Measurements from ENCODE around the gene SEC31A.
"Not testable (repeated sequence)": the region's sequence is repeated elsewhere in the genome, so short reads cannot be mapped to it uniquely, and the experiment has no call there.

Gene SEC31A

GRCh38 chr4:82885410-82885809 is 5.5 kb downstream of the SEC31A start:
- TF ChIP-seq PRDM6 (tag by site-specific recombination; IDR thresholded peaks at IDR 0.05) (peak; percentile 38; the same call in 1 of the 2 replicates), ZNF37A (tag by site-specific recombination; IDR thresholded peaks at IDR 0.05) (no peak), ZNF112 (tag by site-specific recombination; IDR thresholded peaks at IDR 0.05) (no peak)
- ChIA-PET POLR2A (no interaction called here), CTCF (interaction anchor here (0.6 kb wide), 1 partner anchor 408 kb away, joined by 3 read pairs; no protein-coding TSS in a partner anchor)
- Histone ChIP-seq H3K36me3 (ENCODE audit: control insufficient read depth in 2 of 2, insufficient read depth in 1 of 2, low read length in 2 of 2) (peaks cover 0 to 7% of the 10 kb centered on the region in 2 experiments; a peak in 2 of 3 replicates), H3K4me1 (ENCODE audit: control insufficient read depth, insufficient read depth, low read length) (peaks cover 7% of the 10 kb centered on the region; the same call in 1 of the 2 replicates), H3K4me3 (ENCODE audit: low read depth, low read length) (no peak overlapping the region), H3K27ac (ENCODE audit: extremely low read depth, low read depth, low read length) (no peak overlapping the region), H3K9me3 (ENCODE audit: control insufficient read depth, insufficient read depth, low read depth, low read length) (no peaks in the 10 kb centered on the region)

DNA sequence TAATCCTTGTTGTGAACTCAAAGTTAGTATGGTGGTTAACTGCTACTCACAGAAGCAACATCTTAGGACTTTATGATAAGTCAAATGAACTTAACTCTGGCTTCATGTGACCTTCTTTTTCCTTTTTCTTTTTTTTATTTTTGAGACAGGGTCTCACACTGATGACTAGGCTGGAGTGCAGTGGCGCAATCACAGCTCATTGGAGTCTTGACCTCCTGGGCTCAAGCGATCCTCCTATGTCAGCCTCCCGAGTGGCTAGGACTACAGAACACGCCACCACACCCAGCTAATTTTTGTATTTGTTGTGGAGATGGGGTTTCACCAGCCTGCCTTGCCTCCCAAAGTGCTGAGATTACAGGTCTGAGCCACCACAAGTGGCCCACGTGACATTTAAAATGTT is 22.4 kb downstream of the SEC31A start:
- H3K27ac ChIP-seq (ENCODE audit: extremely low read depth, low read depth, low read length) = no peak overlapping the region
- POLR2A ChIA-PET = no interaction called here
- no peaks in the 10 kb centered on the region for H3K4me1 ChIP-seq (ENCODE audit: control insufficient read depth, insufficient read depth, low read length)
- no peaks in the 10 kb centered on the region for H3K9me3 ChIP-seq (ENCODE audit: control insufficient read depth, insufficient read depth, low read depth, low read length)
- TF ChIP-seq ZNF585B (tag by site-specific recombination; IDR thresholded peaks at IDR 0.05) (no peak), ZSCAN23 (tag by site-specific recombination; IDR thresholded peaks at IDR 0.05) (no peak)
- no peak overlapping the region for H3K4me3 ChIP-seq (ENCODE audit: low read depth, low read length)
- CTCF ChIA-PET = no interaction called here
- H3K36me3 ChIP-seq (ENCODE audit: control insufficient read depth in 2 of 2, insufficient read depth in 1 of 2, low read length in 2 of 2) = peaks cover 45 to 82% of the 10 kb centered on the region in 2 experiments

GRCh38 chr4:82866706-82867385 is 24.1 kb downstream of the SEC31A start:
- H3K4me1 ChIP-seq (ENCODE audit: control insufficient read depth, insufficient read depth, low read length) = no peaks in the 10 kb centered on the region
- H3K36me3 ChIP-seq (ENCODE audit: control insufficient read depth in 2 of 2, insufficient read depth in 1 of 2, low read length in 2 of 2) = peaks cover 46 to 81% of the 10 kb centered on the region in 2 experiments
- H3K9me3 ChIP-seq (ENCODE audit: control insufficient read depth, insufficient read depth, low read depth, low read length) = no peaks in the 10 kb centered on the region
- TF ChIP-seq PRDM10 (tag by site-specific recombination; IDR thresholded peaks at IDR 0.05) = no peak
- TF ChIP-seq ZNF341 (tag by site-specific recombination; IDR thresholded peaks at IDR 0.05; ENCODE audit: low read depth) = no peak
- TF ChIP-seq ZNF23 (tag by site-specific recombination; IDR thresholded peaks at IDR 0.05; ENCODE audit: borderline replicate concordance) = no peak
- ChIA-PET POLR2A (no interaction called here), CTCF (no interaction called here)
- no peak overlapping the region for H3K4me3 ChIP-seq (ENCODE audit: low read depth, low read length)
- no peak overlapping the region for H3K27ac ChIP-seq (ENCODE audit: extremely low read depth, low read depth, low read length)

- H3K4me3 ChIP-seq (ENCODE audit: low read depth, low read length); H3K27ac ChIP-seq (ENCODE audit: extremely low read depth, low read depth, low read length); POLR2A ChIA-PET; H3K9me3 ChIP-seq (ENCODE audit: control insufficient read depth, insufficient read depth, low read depth, low read length); H3K4me1 ChIP-seq (ENCODE audit: control insufficient read depth, insufficient read depth, low read length): not testable (repeated sequence)
- peak; percentile 27; the same call in 1 of the 2 replicates for TF ChIP-seq ZNF366 (tag by site-specific recombination; conservative IDR thresholded peaks at IDR 0.05)
- H3K36me3 ChIP-seq (ENCODE audit: control insufficient read depth in 2 of 2, insufficient read depth in 1 of 2, low read length in 2 of 2) = peaks cover 43 to 80% of the 10 kb centered on the region in 2 experiments
- CTCF ChIA-PET = interaction anchor here (0.6 to 0.7 kb wide), 2 partner anchors 64 to 87 kb away, joined by 4 to 5 read pairs; no protein-coding TSS in a partner anchor
Measured at GRCh38 chr4:82866033-82866432, 24.9 kb downstream of the SEC31A start.
